Parathyroid adenoma (tissue), 2 donors: ENCODE results near the gene FOXJ2.
"Not testable (repeated sequence)": the region's sequence is repeated elsewhere in the genome, so short reads cannot be mapped to it uniquely, and the experiment has no call there.

Experiments used
- H2AFZ ChIP-seq: fragments of 300-600 bp; sonication (generic); one replicate; pipeline ENCODE4 v1.7.0; 2017; ENCODE audit warnings: antibody characterized with exemption, mild to moderate bottlenecking
- H3K27ac ChIP-seq: fragments of 300-600 bp; sonication (generic); one replicate; pipeline ENCODE4 v1.7.0; 2017
- H3K27me3 ChIP-seq: fragments of 300-600 bp; sonication (generic); one replicate; pipeline ENCODE4 v1.7.0; 2017; ENCODE audit warnings: low read length; ENCODE audit not compliant: control insufficient read depth, insufficient read depth
- H3K36me3 ChIP-seq: fragments of 300-600 bp; sonication (generic); one replicate; pipeline ENCODE4 v1.7.0; 2017; ENCODE audit warnings: low read length; ENCODE audit not compliant: control insufficient read depth, insufficient read depth
- H3K4me1 ChIP-seq: fragments of 300-600 bp; sonication (generic); one replicate; pipeline ENCODE4 v1.7.0; 2017; ENCODE audit warnings: control low read depth
- H3K4me2 ChIP-seq: fragments of 300-600 bp; sonication (generic); one replicate; pipeline ENCODE4 v1.7.0; 2017; ENCODE audit warnings: low read length
- H3K4me3 ChIP-seq: fragments of 300-600 bp; sonication (generic); one replicate; pipeline ENCODE4 v1.7.0; 2017; ENCODE audit warnings: low read depth, low read length
- H3K79me2 ChIP-seq: fragments of 300-600 bp; sonication (generic); one replicate; pipeline ENCODE4 v1.7.0; 2017; ENCODE audit warnings: control low read depth
- H3K9ac ChIP-seq: fragments of 300-600 bp; sonication (generic); one replicate; pipeline ENCODE4 v1.7.0; 2017; ENCODE audit warnings: mild to moderate bottlenecking
- H3K9me3 ChIP-seq: fragments of 300-600 bp; sonication (generic); one replicate; pipeline ENCODE4 v1.7.0; 2017; ENCODE audit warnings: low read length; ENCODE audit not compliant: control insufficient read depth
- CTCF ChIP-seq: fragments of 300-600 bp; sonication (generic); IDR thresholded peaks from one replicate; pipeline ENCODE4 v1.7.0; 2017; ENCODE audit warnings: antibody characterized with exemption, mild to moderate bottlenecking
- donor health status: primary hyperparathyroidism.

FOXJ2 gene

GRCh38 chr12:8064131-8064530 lies 31.6 kb downstream of the FOXJ2 start:
- H3K36me3 ChIP-seq: no peaks in the 10 kb centered on the region
- TF ChIP-seq CTCF: no peak

DNA sequence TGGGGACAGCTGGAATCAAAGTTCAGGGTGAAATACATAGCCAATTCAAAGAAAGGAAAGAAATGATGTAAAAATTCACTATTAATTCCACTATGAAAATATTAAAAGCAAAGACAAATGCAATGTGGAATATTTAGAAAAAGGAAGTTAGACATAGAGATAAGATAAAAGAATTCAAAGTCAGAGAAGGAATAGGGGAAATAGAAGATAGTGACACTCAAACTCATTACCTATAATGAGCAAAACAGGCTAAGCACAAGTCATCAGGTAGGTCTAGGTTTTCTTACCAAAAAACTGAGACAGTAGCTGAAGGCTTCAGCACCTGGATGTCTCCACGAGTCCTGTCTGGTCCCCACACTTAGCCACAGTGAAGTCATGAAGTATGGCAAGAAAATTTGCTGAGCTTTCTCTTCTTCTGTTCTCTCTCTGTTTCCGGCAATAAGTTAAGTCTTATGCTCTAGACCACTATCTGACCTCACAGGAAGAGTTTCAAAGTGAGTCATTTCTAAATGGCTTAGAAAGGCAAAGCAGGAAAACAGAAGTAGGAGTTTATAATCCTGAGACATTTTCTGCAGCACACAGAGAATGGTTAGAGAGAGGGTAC lies 33.6 kb downstream of the FOXJ2 start, which contains the start of gene C3AR1:
Gene C3AR1, minus strand, starts transcription at position 369 of the 604 bp plus-strand sequence. CDS start 6,174 bp downstream, outside the sequence.
- no peak for TF ChIP-seq CTCF
- Histone ChIP-seq H3K79me2 (no peaks in the 10 kb centered on the region), H2AFZ (no peak within 1 kb of the TSS), H3K36me3 (no peaks in the 10 kb centered on the region), H3K9me3 (no peaks in the 10 kb centered on the region), H3K9ac (no peak within 1 kb of the TSS), H3K4me2 (no peak within 1 kb of the TSS), H3K4me3 (no peak within 1 kb of the TSS), H3K27me3 (no peaks in the 10 kb centered on the region), H3K4me1 (no peaks in the 10 kb centered on the region), H3K27ac (no peak within 1 kb of the TSS)

More at GRCh38 chr12:8064131-8064530, 31.6 kb downstream of the FOXJ2 start:
- Histone ChIP-seq H3K4me3 (no peak overlapping the region), H3K9me3 (no peaks in the 10 kb centered on the region), H3K4me1 (no peaks in the 10 kb centered on the region), H3K27me3 (no peaks in the 10 kb centered on the region), H3K27ac (no peak overlapping the region), H2AFZ (no peak overlapping the region), H3K79me2 (no peaks in the 10 kb centered on the region), H3K4me2 (no peak overlapping the region), H3K9ac (no peak overlapping the region)

- H2AFZ ChIP-seq: no peak overlapping the region
- H3K27ac ChIP-seq: no peak overlapping the region
- no peak for TF ChIP-seq CTCF
- H3K4me3 ChIP-seq: no peak overlapping the region
- no peaks in the 10 kb centered on the region for H3K79me2 ChIP-seq
- no peaks in the 10 kb centered on the region for H3K36me3 ChIP-seq
- H3K9ac ChIP-seq: no peak overlapping the region
- H3K4me2 ChIP-seq: no peak overlapping the region
- no peaks in the 10 kb centered on the region for H3K27me3 ChIP-seq
- no peaks in the 10 kb centered on the region for H3K4me1 ChIP-seq
- H3K9me3 ChIP-seq: no peaks in the 10 kb centered on the region
These were observed 37.1 kb downstream of the FOXJ2 start for GRCh38 chr12:8069582-8069981.

DNA sequence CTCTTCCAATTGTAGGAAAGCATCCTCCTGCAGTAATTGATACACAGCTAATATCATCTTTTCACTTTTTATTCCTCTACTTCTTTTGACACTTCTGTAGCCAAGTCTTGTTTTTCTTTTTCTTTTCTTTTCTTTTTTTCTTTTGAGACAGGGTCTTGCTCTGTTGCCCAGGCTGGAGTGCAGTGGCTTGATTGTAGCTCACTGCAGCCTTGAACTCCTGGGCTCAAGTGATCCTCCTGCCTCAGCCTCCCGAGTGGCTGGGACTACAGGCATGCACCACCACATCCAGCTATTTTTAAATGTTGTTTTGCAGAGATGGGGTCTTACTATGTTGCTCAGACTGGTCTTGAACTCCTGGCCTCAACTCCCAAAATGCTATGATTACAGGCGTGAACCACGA lies 39.3 kb downstream of the FOXJ2 start:
- not testable (repeated sequence) for H3K27me3 ChIP-seq, H3K9me3 ChIP-seq, H3K79me2 ChIP-seq, H3K4me2 ChIP-seq, H2AFZ ChIP-seq, H3K4me3 ChIP-seq, H3K27ac ChIP-seq, H3K9ac ChIP-seq, H3K4me1 ChIP-seq, H3K36me3 ChIP-seq

GRCh38 chr12:8075935-8076334 lies 43.4 kb downstream of the FOXJ2 start:
- Histone ChIP-seq H3K79me2 (peaks cover 10% of the 10 kb centered on the region), H3K4me2 (no peak overlapping the region), H3K36me3 (no peaks in the 10 kb centered on the region), H3K9ac (no peak overlapping the region), H3K4me1 (peaks cover 9% of the 10 kb centered on the region), H2AFZ (no peak overlapping the region), H3K27ac (no peak overlapping the region), H3K27me3 (no peaks in the 10 kb centered on the region), H3K9me3 (no peaks in the 10 kb centered on the region), H3K4me3 (no peak overlapping the region)
- no peak for TF ChIP-seq CTCF
